Activated CD8-positive, alpha-beta T cell treated with anti-CD3 and anti-CD28 coated beads for 36 hours (primary cell): ENCODE data around the gene ACTN1. TPM values are rescaled to one million over a fixed set of nuclear protein-coding genes. Genes with fewer than 3 reads are reported as not detected.

Source experiments
- ATAC-seq: fragments of 200-7000 bp; cut with Tn5 transposase; one replicate; pipeline ENCODE4 v1.10.0; 2021; ENCODE audit warnings: mild to moderate bottlenecking, moderate library complexity
- CTCF ChIA-PET: fragments of 350-600 bp; sonication (Branson Sonifier 250); formaldehyde crosslinking; loops from one replicate; lab custom pipeline; 2021; ENCODE audit warnings: antibody characterized with exemption; lab: Charles Lee
- POLR2A ChIA-PET: fragments of 350-600 bp; sonication (Branson Sonifier 250); formaldehyde crosslinking; loops from one replicate; lab custom pipeline; 2021; ENCODE audit warnings: antibody characterized with exemption; lab: Charles Lee
- DNase-seq: peaks from one replicate; pipeline ENCODE4 v3.0.0-alpha.2; 2020
- H3K27ac Mint-ChIP-seq: one replicate; pipeline ENCODE4 v1.8.0; 2021; ENCODE audit warnings: mild to moderate bottlenecking, mixed read lengths
- H3K27me3 Mint-ChIP-seq: one replicate; pipeline ENCODE4 v1.8.0; 2021; ENCODE audit warnings: mixed read lengths
- H3K36me3 Mint-ChIP-seq: one replicate; pipeline ENCODE4 v1.8.0; 2021; ENCODE audit warnings: low read depth, mixed read lengths
- H3K4me1 Mint-ChIP-seq: one replicate; pipeline ENCODE4 v1.8.0; 2021; ENCODE audit warnings: low read depth, mixed read lengths
- H3K4me3 Mint-ChIP-seq: one replicate; pipeline ENCODE4 v1.8.0; 2021; ENCODE audit warnings: mild to moderate bottlenecking, moderate library complexity, mixed read lengths
- H3K9me3 Mint-ChIP-seq: one replicate; pipeline ENCODE4 v1.8.0; 2021; ENCODE audit warnings: mixed read lengths
- intact Hi-C: fragments of 100-400 bp; cut with micrococcal nuclease; formaldehyde crosslinking; loops from one replicate; pipeline ENCODE4 v1.10.0; 2022
- total RNA-seq, 2 experiments: library from RNA; stranded (reverse); gene quantifications; one replicate each; pipeline ENCODE4 v1.2.3, GENCODE V29; 2021
- TF ChIP-seq, protein P1 (sequence below): fragments of 200-600 bp; IDR thresholded peaks from one replicate; pipeline ENCODE4 v1.8.0; 2022; ENCODE audit warnings: antibody characterized with exemption, mild to moderate bottlenecking

Gene ACTN1
- total RNA-seq, 2 experiments from 2014 or later: 214 TPM

DNA sequence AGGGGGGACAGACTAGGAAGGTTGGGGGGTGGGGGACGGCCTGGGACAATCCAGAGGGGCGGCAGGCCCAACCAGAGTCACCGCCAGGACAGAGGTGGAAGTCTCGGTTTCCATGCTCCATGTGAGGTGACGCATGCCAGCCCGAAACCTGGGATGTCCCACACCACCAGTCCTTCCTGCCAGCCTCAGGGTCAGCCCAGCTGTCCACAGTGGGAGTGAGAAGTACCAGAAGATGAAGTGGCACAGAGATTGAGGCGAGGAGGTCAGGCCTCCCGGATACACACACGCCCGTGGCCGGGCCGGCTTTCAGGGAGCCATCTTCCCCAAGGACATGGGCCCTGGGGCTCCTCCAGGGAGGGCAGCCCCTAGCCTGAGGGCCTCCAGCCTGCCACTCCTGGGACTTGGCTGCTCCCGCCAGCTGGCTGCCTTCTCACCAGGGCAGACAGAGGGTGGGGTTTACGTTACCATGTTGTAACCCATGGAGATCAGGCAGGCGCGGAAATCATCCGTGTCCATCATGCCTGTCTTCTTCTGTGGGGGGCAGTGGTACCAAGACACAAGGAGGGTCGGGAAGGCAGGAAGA lies 101.0 kb downstream of the ACTN1 start:
- no peak overlapping the region for H3K27ac Mint-ChIP-seq
- H3K9me3 Mint-ChIP-seq: no peaks in the 10 kb centered on the region
- H3K4me3 Mint-ChIP-seq: no peak overlapping the region
- ChIA-PET CTCF (no interaction called here), POLR2A (no interaction called here)
- no peaks in the 10 kb centered on the region for H3K4me1 Mint-ChIP-seq
- DNase-seq (no peak), ATAC-seq (no peak)
- intact Hi-C loops: no loop called here
- peaks cover 63% of the 10 kb centered on the region for H3K36me3 Mint-ChIP-seq
- H3K27me3 Mint-ChIP-seq: no peaks in the 10 kb centered on the region
- TF ChIP-seq, protein P1, sequence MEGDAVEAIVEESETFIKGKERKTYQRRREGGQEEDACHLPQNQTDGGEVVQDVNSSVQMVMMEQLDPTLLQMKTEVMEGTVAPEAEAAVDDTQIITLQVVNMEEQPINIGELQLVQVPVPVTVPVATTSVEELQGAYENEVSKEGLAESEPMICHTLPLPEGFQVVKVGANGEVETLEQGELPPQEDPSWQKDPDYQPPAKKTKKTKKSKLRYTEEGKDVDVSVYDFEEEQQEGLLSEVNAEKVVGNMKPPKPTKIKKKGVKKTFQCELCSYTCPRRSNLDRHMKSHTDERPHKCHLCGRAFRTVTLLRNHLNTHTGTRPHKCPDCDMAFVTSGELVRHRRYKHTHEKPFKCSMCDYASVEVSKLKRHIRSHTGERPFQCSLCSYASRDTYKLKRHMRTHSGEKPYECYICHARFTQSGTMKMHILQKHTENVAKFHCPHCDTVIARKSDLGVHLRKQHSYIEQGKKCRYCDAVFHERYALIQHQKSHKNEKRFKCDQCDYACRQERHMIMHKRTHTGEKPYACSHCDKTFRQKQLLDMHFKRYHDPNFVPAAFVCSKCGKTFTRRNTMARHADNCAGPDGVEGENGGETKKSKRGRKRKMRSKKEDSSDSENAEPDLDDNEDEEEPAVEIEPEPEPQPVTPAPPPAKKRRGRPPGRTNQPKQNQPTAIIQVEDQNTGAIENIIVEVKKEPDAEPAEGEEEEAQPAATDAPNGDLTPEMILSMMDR: no peak

DNA sequence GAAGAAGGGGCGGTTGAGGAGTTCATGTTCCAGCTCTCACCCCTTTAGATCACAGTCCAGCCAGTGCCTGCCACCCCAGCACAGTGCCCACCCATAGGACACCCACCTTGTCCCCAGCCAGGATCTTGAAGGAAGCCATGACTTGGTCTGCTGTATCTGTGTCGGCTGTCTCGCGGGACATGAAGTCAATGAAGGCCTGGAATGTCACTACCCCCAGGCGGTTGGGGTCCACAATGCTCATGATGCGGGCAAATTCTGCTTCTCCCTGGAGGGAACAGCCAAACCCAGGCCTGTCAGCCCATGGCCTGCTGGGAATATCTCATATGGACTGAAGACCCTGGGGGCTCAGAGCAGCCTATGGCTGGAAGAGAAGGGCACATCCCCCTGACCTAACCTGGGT lies 102.1 kb downstream of the ACTN1 start:
- no peak overlapping the region for H3K27ac Mint-ChIP-seq
- ChIA-PET POLR2A (no interaction called here), CTCF (no interaction called here)
- peaks cover 68% of the 10 kb centered on the region for H3K36me3 Mint-ChIP-seq
- ATAC-seq (no peak), DNase-seq (no peak)
- no peaks in the 10 kb centered on the region for H3K9me3 Mint-ChIP-seq
- intact Hi-C loops: no loop called here
- no peaks in the 10 kb centered on the region for H3K27me3 Mint-ChIP-seq
- no peak overlapping the region for H3K4me3 Mint-ChIP-seq
- TF ChIP-seq, protein P1: no peak
- H3K4me1 Mint-ChIP-seq: no peaks in the 10 kb centered on the region

GRCh38 chr14:68874746-68875155 lies 104.4 kb downstream of the ACTN1 start:
- ATAC-seq (no peak), DNase-seq (no peak)
- H3K27ac Mint-ChIP-seq: no peak overlapping the region
- TF ChIP-seq, protein P1: no peak
- POLR2A ChIA-PET: interaction anchor here (1.0 kb wide), 1 partner anchor 523 kb away, joined by 3 read pairs; no protein-coding TSS in a partner anchor
- H3K4me3 Mint-ChIP-seq: no peak overlapping the region
- CTCF ChIA-PET: interaction anchor here (1.4 to 4.1 kb wide), 4 partner anchors 11 to 255 kb away, joined by 3 to 23 read pairs (median 6); no protein-coding TSS in a partner anchor
- intact Hi-C loops: no loop called here
- peaks cover 65% of the 10 kb centered on the region for H3K36me3 Mint-ChIP-seq
- no peaks in the 10 kb centered on the region for H3K9me3 Mint-ChIP-seq
- H3K4me1 Mint-ChIP-seq: no peaks in the 10 kb centered on the region
- no peaks in the 10 kb centered on the region for H3K27me3 Mint-ChIP-seq

DNA sequence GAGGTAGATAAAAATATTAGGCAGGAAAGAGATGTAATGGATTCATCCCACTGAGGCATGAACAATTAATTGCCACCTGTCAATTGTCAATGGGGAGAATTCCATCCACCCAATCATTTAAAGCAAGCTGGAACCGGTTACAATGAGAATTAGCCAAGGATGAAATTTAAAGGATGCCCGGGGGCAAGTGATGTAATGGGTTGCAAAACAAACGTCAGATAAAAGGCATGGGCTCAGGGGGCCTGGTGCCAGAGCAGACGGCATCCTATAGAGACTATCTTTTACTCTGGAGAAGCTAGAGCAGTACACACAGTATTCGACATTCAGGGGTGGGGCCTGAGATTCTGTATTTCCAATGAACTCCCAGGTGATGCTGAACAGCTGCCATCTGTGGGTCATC lies 105.7 kb downstream of the ACTN1 start:
- peaks cover 62% of the 10 kb centered on the region for H3K36me3 Mint-ChIP-seq
- ChIA-PET CTCF (interaction anchor here (0.9 to 4.1 kb wide), 3 partner anchors 10 to 217 kb away, joined by 3 to 23 read pairs (median 4); no protein-coding TSS in a partner anchor), POLR2A (interaction anchor here (1.2 kb wide), 1 partner anchor 11 kb away, joined by 3 read pairs; no protein-coding TSS in a partner anchor)
- no peaks in the 10 kb centered on the region for H3K4me1 Mint-ChIP-seq
- H3K27me3 Mint-ChIP-seq: no peaks in the 10 kb centered on the region
- no peak overlapping the region for H3K27ac Mint-ChIP-seq
- intact Hi-C loops: no loop called here
- H3K4me3 Mint-ChIP-seq: no peak overlapping the region
- TF ChIP-seq, protein P1: no peak
- DNase-seq (no peak), ATAC-seq (no peak)
- H3K9me3 Mint-ChIP-seq: no peaks in the 10 kb centered on the region

DNA sequence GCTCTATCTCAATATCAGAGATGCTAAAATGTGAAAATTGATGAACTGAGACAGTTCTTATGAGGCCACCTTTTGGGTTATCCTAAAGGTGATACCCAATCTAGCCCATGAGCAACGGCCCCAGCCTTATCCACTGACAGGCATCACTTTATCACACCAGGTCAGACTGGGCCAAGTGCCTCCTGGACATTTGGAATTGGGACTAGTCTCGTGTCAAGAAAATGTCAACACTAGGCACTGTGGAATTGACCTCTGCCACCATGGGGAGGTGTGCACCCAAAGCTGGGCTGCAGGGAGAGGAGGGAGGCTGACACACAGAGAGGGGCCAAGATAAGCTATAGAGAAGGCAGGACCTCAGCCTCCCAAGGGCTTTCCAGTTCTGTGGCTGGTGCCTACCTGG lies 107.7 kb downstream of the ACTN1 start:
- Mint-ChIP-seq H3K36me3 (peaks cover 48% of the 10 kb centered on the region), H3K4me1 (no peaks in the 10 kb centered on the region), H3K27me3 (no peaks in the 10 kb centered on the region), H3K9me3 (no peaks in the 10 kb centered on the region), H3K4me3 (no peak overlapping the region), H3K27ac (no peak overlapping the region)
- no peak for DNase-seq
- no peak for ATAC-seq
- intact Hi-C loops: no loop called here
- TF ChIP-seq, protein P1: no peak
- ChIA-PET POLR2A (interaction anchor here (1.4 kb wide), 1 partner anchor 40 kb away, joined by 3 read pairs; no protein-coding TSS in a partner anchor), CTCF (interaction anchor here (0.9 to 4.1 kb wide), 4 partner anchors 8 to 372 kb away, joined by 3 to 23 read pairs (median 4); no protein-coding TSS in a partner anchor)
